Activated B cell treated with CpG ODN at 0.5 μM for 24 hours (primary cell): ENCODE data around the gene RTN4RL2. TPM values are rescaled to one million over a fixed set of nuclear protein-coding genes. Genes with fewer than 3 reads are reported as not detected.

ENCODE experiments used
- ATAC-seq: fragments of 200-7000 bp; cut with Tn5 transposase; one replicate; pipeline ENCODE4 v1.10.0; 2021; ENCODE audit warnings: low read depth, mild to moderate bottlenecking, moderate library complexity
- CTCF ChIA-PET: fragments of 350-600 bp; sonication (Branson Sonifier 250); formaldehyde crosslinking; loops from one replicate; lab custom pipeline; 2021; ENCODE audit warnings: antibody characterized with exemption; lab: Charles Lee
- POLR2A ChIA-PET: fragments of 350-600 bp; sonication (Branson Sonifier 250); formaldehyde crosslinking; loops from one replicate; lab custom pipeline; 2021; ENCODE audit warnings: antibody characterized with exemption; lab: Charles Lee
- DNase-seq: peaks from one replicate; pipeline ENCODE4 v3.0.0; 2022
- H3K27ac Mint-ChIP-seq: one replicate; pipeline ENCODE4 v1.8.0; 2020; ENCODE audit warnings: mixed read lengths
- H3K27me3 Mint-ChIP-seq: one replicate; pipeline ENCODE4 v1.8.0; 2021; ENCODE audit warnings: mixed read lengths
- H3K36me3 Mint-ChIP-seq: one replicate; pipeline ENCODE4 v1.8.0; 2021; ENCODE audit warnings: low read depth, mixed read lengths
- H3K4me1 Mint-ChIP-seq: one replicate; pipeline ENCODE4 v1.8.0; 2021; ENCODE audit warnings: mixed read lengths
- H3K4me3 Mint-ChIP-seq: one replicate; pipeline ENCODE4 v1.8.0; 2020; ENCODE audit warnings: mild to moderate bottlenecking, mixed read lengths
- H3K9me3 Mint-ChIP-seq: one replicate; pipeline ENCODE4 v1.8.0; 2020; ENCODE audit warnings: mixed read lengths
- CTCF ChIP-seq: fragments of 200-600 bp; IDR thresholded peaks from one replicate; pipeline ENCODE4 v1.8.0; 2022; ENCODE audit warnings: antibody characterized with exemption, mild to moderate bottlenecking
- intact Hi-C: fragments of 100-400 bp; cut with micrococcal nuclease; formaldehyde crosslinking; loops from one replicate; pipeline ENCODE4 v1.15.1; 2024
- total RNA-seq: library from RNA; stranded (reverse); gene quantifications from 2 replicates; pipeline ENCODE4 v1.2.3, GENCODE V29; 2022

RTN4RL2 gene
- total RNA-seq, 1 donor from 2014 or later: 0.13 TPM

- intact Hi-C loops: no loop called here
- POLR2A ChIA-PET: no interaction called here
- CTCF ChIA-PET: no interaction called here
These were observed 7.3 kb downstream of the RTN4RL2 start for GRCh38 chr11:57467508-57468157.

GRCh38 chr11:57468276-57468675, 7.9 kb downstream of the RTN4RL2 start:
- no peak overlapping the region for H3K27ac Mint-ChIP-seq
- no peak overlapping the region for H3K4me3 Mint-ChIP-seq
- ATAC-seq (no peak), DNase-seq (no peak)
- ChIA-PET POLR2A (no interaction called here), CTCF (interaction anchor here (2.3 kb wide), 1 partner anchor 11 kb away, joined by 7 read pairs; no protein-coding TSS in a partner anchor)
- intact Hi-C loops: no loop called here
- H3K27me3 Mint-ChIP-seq: peaks cover 2% of the 10 kb centered on the region
- H3K9me3 Mint-ChIP-seq: no peaks in the 10 kb centered on the region
- H3K4me1 Mint-ChIP-seq: no peaks in the 10 kb centered on the region
- no peak for TF ChIP-seq CTCF
- no peaks in the 10 kb centered on the region for H3K36me3 Mint-ChIP-seq

More at GRCh38 chr11:57467508-57468157, 7.3 kb downstream of the RTN4RL2 start:
- Mint-ChIP-seq H3K4me3 (no peak overlapping the region), H3K9me3 (no peaks in the 10 kb centered on the region), H3K27ac (no peak overlapping the region), H3K27me3 (no peaks in the 10 kb centered on the region), H3K36me3 (no peaks in the 10 kb centered on the region), H3K4me1 (no peaks in the 10 kb centered on the region)
- TF ChIP-seq CTCF: no peak
- no peak for ATAC-seq
- no peak for DNase-seq

GRCh38 chr11:57469268-57469667, 8.9 kb downstream of the RTN4RL2 start:
- no peak overlapping the region for H3K27ac Mint-ChIP-seq
- CTCF ChIA-PET: interaction anchor here (2.3 kb wide), 1 partner anchor 12 kb away, joined by 7 read pairs; no protein-coding TSS in a partner anchor
- H3K36me3 Mint-ChIP-seq: no peaks in the 10 kb centered on the region
- H3K27me3 Mint-ChIP-seq: peaks cover 3% of the 10 kb centered on the region
- H3K9me3 Mint-ChIP-seq: no peaks in the 10 kb centered on the region
- peaks cover 6% of the 10 kb centered on the region for H3K4me1 Mint-ChIP-seq
- POLR2A ChIA-PET: interaction anchor here (1.0 kb wide), 1 partner anchor 9 kb away, joined by 6 read pairs; the partner anchor contains the start of gene RTN4RL2
- TF ChIP-seq CTCF: no peak
- ATAC-seq: no peak
- intact Hi-C loops: no loop called here
- no peak overlapping the region for H3K4me3 Mint-ChIP-seq
- DNase-seq: no peak

GRCh38 chr11:57471496-57471895, 11.2 kb downstream of the RTN4RL2 start:
- TF ChIP-seq CTCF: no peak
- H3K4me1 Mint-ChIP-seq: peaks cover 23% of the 10 kb centered on the region
- POLR2A ChIA-PET: interaction anchor here (0.7 kb wide), 1 partner anchor 13 kb away, joined by 3 read pairs; no protein-coding TSS in a partner anchor
- DNase-seq: no peak
- no peak overlapping the region for H3K27ac Mint-ChIP-seq
- peaks cover 4% of the 10 kb centered on the region for H3K27me3 Mint-ChIP-seq
- ATAC-seq: no peak
- intact Hi-C loops: no loop called here
- H3K36me3 Mint-ChIP-seq: no peaks in the 10 kb centered on the region
- no peak overlapping the region for H3K4me3 Mint-ChIP-seq
- H3K9me3 Mint-ChIP-seq: no peaks in the 10 kb centered on the region
- CTCF ChIA-PET: interaction anchor here (1.5 to 2.8 kb wide), 2 partner anchors 12 to 14 kb away, joined by 3 to 27 read pairs; no protein-coding TSS in a partner anchor

- Mint-ChIP-seq H3K36me3 (no peaks in the 10 kb centered on the region), H3K4me1 (peaks cover 26% of the 10 kb centered on the region), H3K4me3 (no peak overlapping the region), H3K27ac (no peak overlapping the region), H3K9me3 (no peaks in the 10 kb centered on the region), H3K27me3 (peaks cover 9% of the 10 kb centered on the region)
- ChIA-PET POLR2A (interaction anchor here (0.6 to 1.4 kb wide), 3 partner anchors 11 to 48 kb away, joined by 3 to 9 read pairs (median 8); no protein-coding TSS in a partner anchor), CTCF (interaction anchor here (0.6 to 2.8 kb wide), 6 partner anchors 10 to 54 kb away, joined by 3 to 27 read pairs (median 5); partner anchors contain the start of gene RTN4RL2)
- DNase-seq (no peak), ATAC-seq (no peak)
- intact Hi-C loops: no loop called here
- TF ChIP-seq CTCF: no peak
These were observed 13.0 kb downstream of the RTN4RL2 start for GRCh38 chr11:57473285-57473841.
